ENCODE measurements around the gene POLDIP2. TPM values are rescaled to one million over a fixed set of nuclear protein-coding genes. Genes with fewer than 3 reads are reported as not detected.

Gene POLDIP2
- total and polyA plus RNA-seq, 12 donors = 66.4 to 176 (median 152) TPM

GRCh38 chr17:28338056-28338768, 19.1 kb downstream of the POLDIP2 start:
- ATAC-seq (peak in 3 of 8 donors; percentile 5 to 17 (median 6)), DNase-seq (peak in 1 of 2 donors; percentile 83)
- Histone ChIP-seq H3K9me3 (no peaks in the 10 kb centered on the region), H3K4me1 (peaks cover 15 to 62% (median 59%) of the 10 kb centered on the region in 9 donors), H3K27me3 (no peaks in the 10 kb centered on the region), H3K36me3 (peaks cover under 1 to 45% (median 39%) of the 10 kb centered on the region in 9 donors), H3K27ac (peak overlapping the region; percentile 37 to 99 (median 98)), H3K4me3 (peak overlapping the region in 7 of 10 donors; percentile 11 to 94 (median 85))
- WGBS, 2 donors = 29 to 35% methylated on average over 5 of the region's 5 CpGs
- TF ChIP-seq, protein P1, sequence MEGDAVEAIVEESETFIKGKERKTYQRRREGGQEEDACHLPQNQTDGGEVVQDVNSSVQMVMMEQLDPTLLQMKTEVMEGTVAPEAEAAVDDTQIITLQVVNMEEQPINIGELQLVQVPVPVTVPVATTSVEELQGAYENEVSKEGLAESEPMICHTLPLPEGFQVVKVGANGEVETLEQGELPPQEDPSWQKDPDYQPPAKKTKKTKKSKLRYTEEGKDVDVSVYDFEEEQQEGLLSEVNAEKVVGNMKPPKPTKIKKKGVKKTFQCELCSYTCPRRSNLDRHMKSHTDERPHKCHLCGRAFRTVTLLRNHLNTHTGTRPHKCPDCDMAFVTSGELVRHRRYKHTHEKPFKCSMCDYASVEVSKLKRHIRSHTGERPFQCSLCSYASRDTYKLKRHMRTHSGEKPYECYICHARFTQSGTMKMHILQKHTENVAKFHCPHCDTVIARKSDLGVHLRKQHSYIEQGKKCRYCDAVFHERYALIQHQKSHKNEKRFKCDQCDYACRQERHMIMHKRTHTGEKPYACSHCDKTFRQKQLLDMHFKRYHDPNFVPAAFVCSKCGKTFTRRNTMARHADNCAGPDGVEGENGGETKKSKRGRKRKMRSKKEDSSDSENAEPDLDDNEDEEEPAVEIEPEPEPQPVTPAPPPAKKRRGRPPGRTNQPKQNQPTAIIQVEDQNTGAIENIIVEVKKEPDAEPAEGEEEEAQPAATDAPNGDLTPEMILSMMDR (IDR thresholded peaks at IDR 0.05) = peak in 2 of 9 donors; percentile 11 to 19
- intact Hi-C loops (cut with DNase I) = loop anchor here in 2 of 10 donors (5.0 to 10.0 kb wide), 4 partner anchors 293 to 617 kb away; partner anchors contain the start of genes NLK (in 2 of the 2) and PHF12 (in 2 of the 2)

DNA sequence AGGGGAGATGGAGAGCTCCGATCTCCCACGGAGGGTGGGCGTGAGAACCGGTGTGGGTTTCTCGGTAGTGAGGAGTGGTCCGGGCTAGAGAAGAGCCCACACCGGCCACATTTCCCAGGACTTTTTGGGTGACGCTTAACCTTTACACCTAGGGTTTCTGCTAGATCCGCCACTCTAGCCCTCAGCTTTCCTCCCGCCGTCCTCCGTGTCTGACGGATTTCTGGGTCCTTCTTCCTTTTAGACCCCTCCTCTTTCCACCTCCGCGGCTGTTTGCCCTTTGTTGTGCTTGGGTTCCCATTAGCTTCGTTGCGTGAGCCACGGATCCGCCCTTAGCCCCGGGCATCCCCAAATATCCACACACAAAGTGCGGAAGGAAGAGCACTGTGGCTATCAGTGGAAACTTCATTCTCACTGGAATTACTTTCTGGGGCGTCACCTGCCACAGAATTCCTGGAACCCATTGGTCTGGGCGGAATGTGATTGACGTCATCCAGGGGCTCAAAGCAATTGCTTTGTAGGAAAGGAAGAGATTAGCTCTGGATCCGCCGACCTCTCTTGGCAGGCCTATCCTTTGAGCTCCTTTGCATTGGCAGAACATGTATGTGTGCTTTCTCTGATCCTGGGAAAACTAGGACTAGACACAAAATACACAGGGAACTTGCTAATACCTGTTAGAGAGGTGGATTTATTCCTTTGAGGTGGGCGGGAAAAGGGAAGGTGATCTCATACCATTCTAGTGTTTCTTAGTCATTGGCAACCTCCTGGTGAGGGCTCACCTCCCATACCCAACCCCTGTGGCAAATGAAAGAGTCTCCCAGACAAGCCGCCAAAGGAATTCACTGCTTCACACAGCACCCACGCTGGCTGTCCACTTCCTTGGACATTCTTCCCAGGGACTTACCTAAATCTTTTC, 21.1 kb downstream of the POLDIP2 start:
- TF ChIP-seq, protein P1 (IDR thresholded peaks at IDR 0.05) = no peak
- DNase-seq (peak in 1 of 2 donors; percentile 85), ATAC-seq (peak; percentile 18 to 68 (median 46))
- WGBS, 2 donors = 4% methylated on average over 29 of the region's 29 CpGs
- no peaks in the 10 kb centered on the region for H3K9me3 ChIP-seq
- peaks cover 0 to 40% (median 26%) of the 10 kb centered on the region in 9 donors for H3K36me3 ChIP-seq
- peak overlapping the region; percentile 90 to 99 (median 98) for H3K27ac ChIP-seq
- peaks cover 15 to 64% (median 59%) of the 10 kb centered on the region in 9 donors for H3K4me1 ChIP-seq
- no peaks in the 10 kb centered on the region for H3K27me3 ChIP-seq
- intact Hi-C loops (cut with DNase I) = loop anchor here in 3 of 10 donors (1.0 to 10.0 kb wide), 7 partner anchors 17 to 619 kb away; partner anchors contain the start of genes NLK (in 2 of the 3), PHF12 (in 2 of the 3), POLDIP2 (in 2 of the 3) and TMEM97 (in 2 of the 3)
- H3K4me3 ChIP-seq = peak overlapping the region; percentile 74 to 95 (median 88)

DNA sequence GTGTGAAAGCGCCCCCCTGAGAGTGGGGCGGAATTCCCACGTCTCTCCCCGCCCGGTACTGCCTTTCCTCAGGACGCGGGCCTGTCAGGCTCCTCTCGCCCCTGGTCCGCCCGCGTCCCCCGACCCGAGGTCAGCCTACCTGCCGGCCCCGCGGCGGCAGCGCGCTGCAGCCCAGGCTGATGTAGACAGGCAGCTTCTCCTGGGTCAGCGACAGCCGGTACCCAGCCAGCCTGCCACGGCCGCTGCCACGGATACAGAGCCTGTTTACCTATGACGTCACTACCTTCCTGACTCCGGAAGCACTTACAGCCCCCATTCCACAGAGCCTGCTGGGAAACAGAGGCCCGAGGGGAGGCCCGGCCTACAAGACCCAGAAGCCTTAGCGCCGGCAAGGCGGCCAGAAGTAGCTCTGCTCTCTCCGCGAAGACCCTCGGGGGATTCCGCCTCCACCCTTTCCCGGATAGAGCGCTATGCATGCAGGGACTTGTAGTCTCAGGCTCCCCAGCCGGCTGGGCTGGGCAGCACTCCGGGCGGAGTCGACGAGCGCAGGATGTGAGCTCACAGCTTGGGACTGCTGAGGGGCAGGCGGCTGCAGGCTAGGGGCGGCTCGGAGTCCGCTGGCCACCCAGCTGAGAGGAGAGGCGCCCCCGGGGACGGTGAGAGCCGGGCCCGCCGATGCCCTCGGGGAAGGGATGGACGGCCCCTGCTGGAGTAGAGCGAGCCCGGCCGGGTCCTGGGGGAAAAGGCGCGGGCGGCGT, 21.9 kb downstream of the POLDIP2 start, which contains the start of the genes IFT20 and TNFAIP1:
Gene IFT20 (minus strand): TSS at position 272 of the 758 bp plus-strand sequence. CDS start 3,487 bp downstream, outside the sequence.
Gene TNFAIP1 (plus strand): TSS at position 561 of the 758 bp plus-strand sequence. CDS start 3,761 bp downstream, outside the sequence.
- DNase-seq (peak; percentile 98 to 99), ATAC-seq (peak; percentile 95 to 97 (median 96))
- Histone ChIP-seq H3K27me3 (no peaks in the 10 kb centered on the region), H3K27ac (peak within 1 kb of the TSS; percentile 90 to 99 (median 98)), H3K9me3 (no peaks in the 10 kb centered on the region), H3K4me3 (peak within 1 kb of the TSS; percentile 74 to 95 (median 88)), H3K4me1 (peaks cover 15 to 63% (median 57%) of the 10 kb centered on the region in 9 donors), H3K36me3 (peaks cover 0 to 40% (median 23%) of the 10 kb centered on the region in 9 donors)
- intact Hi-C loops (cut with DNase I) = loop anchor here in 3 of 10 donors (1.0 to 10.0 kb wide), 7 partner anchors 17 to 619 kb away; partner anchors contain the start of genes NLK (in 2 of the 3), PHF12 (in 2 of the 3), POLDIP2 (in 2 of the 3) and TMEM97 (in 2 of the 3)
- 0% methylated on average over 62 of the region's 62 CpGs for WGBS, 2 donors
- TF ChIP-seq, protein P1 (IDR thresholded peaks at IDR 0.05) = peak in 1 of 9 donors; percentile 8
